Measurements from ENCODE around the gene IFI30.
"Not testable (repeated sequence)": the region's sequence is repeated elsewhere in the genome, so short reads cannot be mapped to it uniquely, and the experiment has no call there.

Gene IFI30

GRCh38 chr19:18203408-18203862 is 29.8 kb downstream of the IFI30 start:
- DNase-seq (ENCODE audit: low spot score) = peak; percentile 64

GRCh38 chr19:18203863-18204393 is 30.3 kb downstream of the IFI30 start, which contains the start of gene RAB3A:
RAB3A (minus strand) TSS chr19:18204042; CDS start chr19:18202740, 1,302 bp downstream.
- DNase-seq (ENCODE audit: low spot score) = peak; percentile 100

- no peak for DNase-seq (ENCODE audit: low spot score)
These were observed 31.0 kb downstream of the IFI30 start for GRCh38 chr19:18204394-18205199.

- DNase-seq (ENCODE audit: low spot score) = peak; percentile 80
These were observed 31.7 kb downstream of the IFI30 start for GRCh38 chr19:18205200-18205892.

GRCh38 chr19:18206018-18206417 is 32.4 kb downstream of the IFI30 start:
- no peak for DNase-seq (ENCODE audit: low spot score)

- DNase-seq (ENCODE audit: low spot score) = no peak
These were observed 34.7 kb downstream of the IFI30 start for GRCh38 chr19:18208098-18208951.

GRCh38 chr19:18209912-18210311 is 36.3 kb downstream of the IFI30 start:
- DNase-seq (ENCODE audit: low spot score) = not testable (repeated sequence)

- no peak for DNase-seq (ENCODE audit: low spot score)
These were observed 38.1 kb downstream of the IFI30 start for GRCh38 chr19:18211683-18212082.

- no peak for DNase-seq (ENCODE audit: low spot score)
These were observed 41.3 kb downstream of the IFI30 start for GRCh38 chr19:18214779-18215433.

GRCh38 chr19:18216789-18217188 is 43.2 kb downstream of the IFI30 start:
- no peak for DNase-seq (ENCODE audit: low spot score)

GRCh38 chr19:18218159-18218558 is 44.5 kb downstream of the IFI30 start:
- no peak for DNase-seq (ENCODE audit: low spot score)

GRCh38 chr19:18218600-18218999 is 45.0 kb downstream of the IFI30 start:
- DNase-seq (ENCODE audit: low spot score) = no peak

- DNase-seq (ENCODE audit: low spot score) = no peak
These were observed 46.5 kb downstream of the IFI30 start for GRCh38 chr19:18219911-18220631.

- DNase-seq (ENCODE audit: low spot score) = no peak
These were observed 47.1 kb downstream of the IFI30 start for GRCh38 chr19:18220632-18221275.

GRCh38 chr19:18221815-18222725 is 48.5 kb downstream of the IFI30 start:
- no peak for DNase-seq (ENCODE audit: low spot score)

GRCh38 chr19:18223860-18224524 is 50.4 kb downstream of the IFI30 start:
- DNase-seq (ENCODE audit: low spot score) = peak; percentile 12

GRCh38 chr19:18224525-18225354 is 51.1 kb downstream of the IFI30 start:
- peak; percentile 88 for DNase-seq (ENCODE audit: low spot score)

- DNase-seq (ENCODE audit: low spot score) = no peak
These were observed 51.7 kb downstream of the IFI30 start for GRCh38 chr19:18225355-18225701.
